PC-3 (cell line): Measurements from ENCODE around the gene FBXL19.

Source experiments
- EZH2 ChIP-seq: fragments of 300-600 bp; sonication (generic); IDR thresholded peaks from one replicate; pipeline ENCODE4 v1.6.1; 2017; ENCODE audit warnings: antibody characterized with exemption, mild to moderate bottlenecking, low read length; ENCODE audit not compliant: unreplicated experiment
- EZH2phosphoT487 ChIP-seq: fragments of 300-600 bp; sonication (generic); IDR thresholded peaks from 2 replicates; pipeline ENCODE4 v1.6.1; 2018; ENCODE audit warnings: mild to moderate bottlenecking, antibody characterized with exemption, low read length, borderline replicate concordance
- TF ChIP-seq, protein P1 (sequence below): fragments of 300-600 bp; sonication (generic); conservative IDR thresholded peaks from 2 replicates; pipeline ENCODE4 v1.5.1; 2017; ENCODE audit warnings: antibody characterized with exemption, low read depth, mild to moderate bottlenecking, low read length

DNA sequence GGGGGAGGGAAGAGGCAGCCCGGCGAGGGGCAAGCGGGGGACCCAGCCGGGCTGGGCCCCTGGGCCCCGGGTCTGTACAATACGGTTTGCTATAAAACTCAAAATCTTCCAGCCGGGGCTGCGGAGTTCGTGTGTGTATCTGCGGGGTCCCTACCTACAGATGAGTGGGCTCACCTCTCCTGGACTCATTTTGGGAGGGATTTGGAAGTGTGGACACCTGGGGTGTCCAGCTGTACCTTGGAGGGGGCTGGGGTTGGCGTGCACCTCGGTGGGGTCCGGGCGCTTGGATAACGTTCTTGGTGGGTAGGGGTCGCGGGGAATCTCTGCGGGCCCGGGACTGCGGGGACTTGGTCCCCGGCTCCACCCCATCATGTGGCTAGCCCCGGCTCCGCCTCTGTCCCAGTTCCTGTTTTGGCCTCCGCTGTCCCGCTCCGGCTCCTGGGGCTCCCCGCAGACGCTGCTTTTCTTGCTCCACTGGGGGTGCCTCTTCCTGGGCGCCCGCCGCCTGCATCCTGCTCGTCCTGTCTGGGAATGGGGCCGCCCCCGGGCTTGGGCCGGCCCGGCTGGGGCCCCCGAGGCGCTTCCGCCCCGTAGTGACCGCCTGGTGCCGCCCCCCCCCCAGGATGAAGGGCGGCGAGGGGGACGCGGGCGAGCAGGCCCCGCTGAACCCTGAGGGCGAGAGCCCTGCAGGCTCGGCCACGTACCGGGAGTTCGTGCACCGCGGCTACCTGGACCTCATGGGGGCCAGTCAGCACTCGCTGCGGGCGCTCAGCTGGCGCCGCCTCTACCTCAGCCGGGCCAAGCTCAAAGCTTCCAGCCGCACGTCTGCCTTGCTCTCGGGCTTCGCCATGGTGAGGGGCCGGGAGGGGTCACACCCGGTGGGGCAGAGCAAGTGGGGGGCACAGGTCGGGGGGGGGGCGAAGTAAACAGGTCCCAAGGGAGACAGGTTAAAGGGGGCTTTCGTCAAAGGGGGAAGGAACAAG lies 25.6 kb downstream of the FBXL19 start, which contains the start of gene ORAI3:
- TF ChIP-seq, protein P1, sequence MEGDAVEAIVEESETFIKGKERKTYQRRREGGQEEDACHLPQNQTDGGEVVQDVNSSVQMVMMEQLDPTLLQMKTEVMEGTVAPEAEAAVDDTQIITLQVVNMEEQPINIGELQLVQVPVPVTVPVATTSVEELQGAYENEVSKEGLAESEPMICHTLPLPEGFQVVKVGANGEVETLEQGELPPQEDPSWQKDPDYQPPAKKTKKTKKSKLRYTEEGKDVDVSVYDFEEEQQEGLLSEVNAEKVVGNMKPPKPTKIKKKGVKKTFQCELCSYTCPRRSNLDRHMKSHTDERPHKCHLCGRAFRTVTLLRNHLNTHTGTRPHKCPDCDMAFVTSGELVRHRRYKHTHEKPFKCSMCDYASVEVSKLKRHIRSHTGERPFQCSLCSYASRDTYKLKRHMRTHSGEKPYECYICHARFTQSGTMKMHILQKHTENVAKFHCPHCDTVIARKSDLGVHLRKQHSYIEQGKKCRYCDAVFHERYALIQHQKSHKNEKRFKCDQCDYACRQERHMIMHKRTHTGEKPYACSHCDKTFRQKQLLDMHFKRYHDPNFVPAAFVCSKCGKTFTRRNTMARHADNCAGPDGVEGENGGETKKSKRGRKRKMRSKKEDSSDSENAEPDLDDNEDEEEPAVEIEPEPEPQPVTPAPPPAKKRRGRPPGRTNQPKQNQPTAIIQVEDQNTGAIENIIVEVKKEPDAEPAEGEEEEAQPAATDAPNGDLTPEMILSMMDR = no peak
- TF ChIP-seq EZH2phosphoT487 (no peak), EZH2 (no peak)
